NCI-H2029 (cell line): ENCODE data around the gene GGCT.
A peak's percentile ranks its signal among the peaks of the same experiment; 100 is the strongest.
"Not testable (repeated sequence)": the region's sequence is repeated elsewhere in the genome, so short reads cannot be mapped to it uniquely, and the experiment has no call there.

Source experiments
- DNase-seq: peaks from one replicate; lab custom pipeline; 2025; lab: John Stamatoyannopoulos, UW

Gene GGCT, protein sequence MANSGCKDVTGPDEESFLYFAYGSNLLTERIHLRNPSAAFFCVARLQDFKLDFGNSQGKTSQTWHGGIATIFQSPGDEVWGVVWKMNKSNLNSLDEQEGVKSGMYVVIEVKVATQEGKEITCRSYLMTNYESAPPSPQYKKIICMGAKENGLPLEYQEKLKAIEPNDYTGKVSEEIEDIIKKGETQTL

GRCh38 chr7:30504301-30505173, at the start of gene GGCT:
Gene GGCT (minus strand): TSS chr7:30504829. CDS start chr7:30504709, 120 bp downstream.
- peak; percentile 98 for DNase-seq

- no peak for DNase-seq
Measured at GRCh38 chr7:30553546-30553945, 48.9 kb upstream of the GGCT start.

- no peak for DNase-seq
Measured at GRCh38 chr7:30553141-30553540, 48.5 kb upstream of the GGCT start.

GRCh38 chr7:30552330-30552729, 47.7 kb upstream of the GGCT start:
- no peak for DNase-seq

DNA sequence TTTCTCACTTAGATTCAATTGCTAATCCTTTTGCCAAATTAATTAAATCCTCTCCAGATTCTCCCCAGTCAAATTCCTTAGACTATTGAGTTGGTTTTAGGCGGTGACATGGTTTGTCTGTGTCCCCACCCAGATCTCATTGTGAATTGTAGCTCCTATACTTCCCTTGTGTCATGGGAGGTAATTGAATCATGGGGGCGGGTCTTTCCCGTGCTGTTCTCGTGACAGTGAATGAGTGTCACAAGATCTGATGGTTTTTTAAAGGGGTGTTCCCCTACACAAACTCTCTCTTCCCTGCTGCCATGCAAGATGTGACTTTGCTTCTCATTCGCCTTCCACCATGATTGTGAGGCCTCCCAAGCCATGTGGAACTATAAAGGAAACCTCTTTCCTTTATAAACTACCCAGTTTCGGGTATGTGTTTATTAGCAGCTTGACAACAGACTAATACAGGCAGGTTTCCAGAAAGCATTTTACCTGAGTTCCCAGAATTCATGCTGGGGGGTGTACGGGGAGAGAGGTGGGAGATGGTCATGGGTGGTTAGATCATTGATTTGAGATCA, 45.4 kb upstream of the GGCT start:
- no peak for DNase-seq

DNA sequence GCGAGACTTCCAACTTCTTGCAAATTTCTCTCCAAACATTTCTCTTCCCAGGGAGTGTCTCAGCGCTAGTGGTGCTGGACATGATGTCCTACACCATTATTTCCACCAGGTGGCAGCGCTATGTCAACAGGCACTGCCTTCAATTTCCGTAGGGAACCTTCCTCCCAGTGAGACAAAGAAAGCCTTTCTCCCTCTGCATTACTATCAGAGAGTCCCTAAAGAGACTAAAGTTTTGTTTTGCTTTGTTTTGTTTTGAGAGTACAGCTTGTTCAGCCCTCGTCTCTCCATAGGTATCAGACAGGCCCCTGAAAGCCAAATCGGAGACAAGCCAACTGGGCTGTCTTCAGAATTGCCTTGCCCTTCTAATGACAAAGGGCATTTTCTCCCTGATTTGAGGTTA, 44.2 kb upstream of the GGCT start:
- DNase-seq = peak; percentile 65

DNA sequence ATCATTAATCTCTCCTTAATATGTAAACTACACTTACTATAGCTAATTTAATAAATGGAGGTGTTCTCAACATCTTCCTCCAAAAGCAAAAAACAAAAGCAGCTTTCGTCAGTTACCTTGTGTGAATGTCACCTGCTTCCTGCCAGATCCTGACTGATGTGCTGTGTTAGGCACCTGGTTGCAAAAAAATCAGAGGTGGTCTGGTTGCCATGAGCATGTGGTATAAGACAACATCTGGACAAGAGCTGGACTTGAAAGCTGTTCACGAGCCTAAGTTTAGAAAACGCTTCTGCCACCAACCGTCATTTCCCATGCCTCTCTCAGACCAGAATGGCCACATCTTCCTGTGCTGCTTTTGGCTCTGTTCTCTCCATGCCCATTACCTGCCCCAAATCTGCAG, 42.0 kb upstream of the GGCT start:
- no peak for DNase-seq

DNA sequence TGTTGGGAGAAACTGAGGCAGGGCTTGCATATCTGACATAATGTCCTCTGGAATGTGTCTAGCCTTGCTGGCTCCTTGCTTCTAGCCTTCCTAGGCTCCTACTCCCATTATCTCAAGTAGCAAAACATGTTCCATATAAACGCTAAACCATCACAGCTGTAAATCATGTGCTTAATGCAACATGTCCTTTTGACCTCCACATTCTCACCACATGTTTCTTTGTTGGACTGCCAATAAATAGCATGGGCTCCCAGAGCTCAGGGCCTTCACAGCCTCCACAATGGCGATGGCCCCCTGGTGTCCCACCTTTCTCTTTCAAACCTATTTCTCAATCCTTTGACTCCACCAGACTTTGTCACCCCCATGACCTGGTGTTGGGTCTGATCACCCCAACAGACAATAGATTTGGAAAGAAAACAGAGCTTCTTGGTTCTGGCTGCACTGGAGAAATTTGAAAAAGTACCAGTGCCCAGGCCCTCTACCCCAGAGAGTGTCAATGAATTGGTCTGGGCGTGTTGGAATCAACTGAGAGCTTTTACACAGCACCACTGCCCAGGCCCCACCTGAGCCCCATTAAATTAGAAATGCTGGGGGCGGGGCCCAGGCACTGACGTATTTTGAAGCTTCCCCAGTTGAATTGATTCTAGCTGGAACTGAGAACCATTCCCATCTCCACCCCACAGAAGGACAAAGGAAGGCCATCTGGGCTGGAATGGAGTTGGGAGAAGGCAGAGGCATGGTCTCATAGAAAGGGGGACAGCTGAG, 41.3 kb upstream of the GGCT start:
- DNase-seq = no peak

DNA sequence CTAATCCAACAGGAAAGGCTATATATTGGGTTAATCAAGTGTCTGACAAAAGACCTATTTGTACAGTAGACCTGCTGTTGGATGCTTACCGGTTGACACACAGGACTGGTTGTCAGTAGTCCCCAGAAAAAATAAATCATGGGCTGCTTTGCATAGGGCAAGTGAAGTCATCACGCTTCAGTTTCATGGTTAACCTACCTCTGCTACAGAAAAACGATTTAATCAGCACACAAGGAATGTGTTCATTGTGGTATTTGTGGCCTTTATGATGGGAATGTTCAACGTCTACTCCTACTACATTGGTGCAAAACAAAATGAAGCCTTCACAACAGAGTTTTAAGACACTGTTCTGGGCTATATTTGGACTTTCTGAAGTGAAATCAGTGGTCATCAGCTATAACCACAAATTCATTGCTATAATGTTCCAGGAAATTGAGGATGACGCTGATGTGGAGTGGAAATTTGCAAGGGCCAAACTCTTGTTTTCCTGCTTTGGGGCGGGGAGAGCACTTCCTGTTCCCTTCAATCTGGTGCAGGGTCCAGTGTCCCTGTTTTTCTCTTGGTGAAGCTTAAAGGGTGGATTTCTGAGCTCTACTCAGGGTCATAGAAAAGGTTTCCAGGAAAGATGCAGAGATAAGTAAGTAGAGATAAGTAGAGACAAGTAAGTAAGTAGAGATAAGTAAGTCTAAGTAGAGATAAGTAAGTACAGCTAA, 39.3 kb upstream of the GGCT start:
- DNase-seq = no peak

- DNase-seq = not testable (repeated sequence)
Measured at GRCh38 chr7:30543115-30543514, 38.5 kb upstream of the GGCT start.

DNA sequence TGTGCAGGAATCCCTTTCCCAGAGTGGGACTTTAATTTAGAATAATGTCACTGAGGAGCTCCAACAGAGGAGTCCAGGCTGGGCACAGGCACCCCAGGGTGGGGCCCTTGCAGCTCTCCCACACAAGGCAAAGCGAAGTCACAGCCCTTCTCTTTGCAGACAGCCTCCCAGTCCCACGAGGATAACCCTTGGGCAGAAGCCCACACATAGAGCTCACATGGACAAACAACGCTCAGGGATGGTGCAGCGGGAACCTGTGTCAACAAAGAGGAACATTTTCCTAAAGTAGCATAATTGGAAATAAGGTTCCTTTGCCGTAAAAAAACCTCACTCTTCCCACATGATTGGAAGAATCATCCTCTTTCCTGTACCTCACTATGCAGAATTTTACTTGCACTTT, 29.3 kb upstream of the GGCT start:
- DNase-seq = no peak

DNA sequence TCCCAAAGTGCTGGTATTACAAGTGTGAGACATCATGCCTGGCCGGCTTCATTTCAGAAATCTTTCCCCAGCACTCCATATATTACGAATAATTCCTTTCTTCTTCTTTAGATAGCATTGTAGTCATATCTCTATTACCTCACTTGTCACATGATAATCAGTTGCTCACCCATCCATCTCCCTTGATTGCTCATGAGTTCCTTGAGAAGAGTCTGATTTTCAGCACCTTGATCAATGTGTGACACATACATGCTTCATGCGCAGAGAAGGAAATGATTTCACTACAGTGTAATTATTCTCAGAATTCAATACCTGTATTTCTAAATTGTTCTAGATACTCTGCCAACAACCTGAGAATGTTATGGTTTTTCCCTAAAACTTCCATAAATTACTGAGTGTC, 26.7 kb upstream of the GGCT start:
- no peak for DNase-seq

- no peak for DNase-seq
Measured at GRCh38 chr7:30530373-30530772, 25.7 kb upstream of the GGCT start.

DNA sequence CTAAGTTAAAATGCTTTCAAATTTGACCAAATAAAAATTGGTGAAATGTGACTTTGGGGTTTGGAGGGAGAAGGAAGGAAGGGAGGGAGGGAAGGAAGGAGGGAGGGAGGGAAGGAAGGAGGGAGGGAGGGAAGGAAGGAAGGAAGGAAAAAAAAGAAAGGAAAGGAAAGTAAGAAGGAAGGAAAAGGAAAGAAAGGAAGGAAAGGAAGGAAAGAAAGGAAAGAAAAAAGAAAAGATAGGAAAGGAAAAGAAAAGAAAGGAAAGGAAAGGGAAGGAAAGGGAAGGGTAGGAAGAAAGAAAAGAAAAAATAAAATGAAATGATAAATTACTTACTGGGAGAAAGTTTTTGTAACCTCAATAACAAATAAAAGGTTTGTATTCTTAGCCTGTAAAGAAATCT, 24.1 kb upstream of the GGCT start:
- no peak for DNase-seq

- not testable (repeated sequence) for DNase-seq
Measured at GRCh38 chr7:30527297-30527696, 22.7 kb upstream of the GGCT start.

GRCh38 chr7:30526163-30526562, 21.5 kb upstream of the GGCT start:
- no peak for DNase-seq

- DNase-seq = no peak
Measured at GRCh38 chr7:30525429-30525828, 20.8 kb upstream of the GGCT start.

DNA sequence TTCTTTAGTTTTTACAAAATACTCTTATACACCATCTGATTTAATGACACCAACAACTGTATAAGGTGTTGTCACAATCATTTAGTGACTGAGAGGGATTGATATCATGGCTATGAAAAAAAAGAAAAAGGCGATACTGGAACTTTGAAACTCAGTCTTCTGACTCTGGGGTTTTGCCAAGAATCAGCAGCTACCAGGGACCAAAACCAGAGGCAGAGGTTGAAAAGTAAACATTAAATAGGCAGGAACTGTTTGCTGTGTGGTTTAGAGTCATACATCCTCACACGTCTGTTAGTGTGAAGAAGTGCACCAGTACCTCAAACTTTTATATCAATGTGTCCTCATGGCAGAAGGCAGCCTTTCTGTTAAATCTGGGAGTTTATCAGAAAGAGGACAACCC, 19.9 kb upstream of the GGCT start:
- peak; percentile 9 for DNase-seq

- DNase-seq = no peak
Measured at GRCh38 chr7:30523466-30523865, 18.8 kb upstream of the GGCT start.

DNA sequence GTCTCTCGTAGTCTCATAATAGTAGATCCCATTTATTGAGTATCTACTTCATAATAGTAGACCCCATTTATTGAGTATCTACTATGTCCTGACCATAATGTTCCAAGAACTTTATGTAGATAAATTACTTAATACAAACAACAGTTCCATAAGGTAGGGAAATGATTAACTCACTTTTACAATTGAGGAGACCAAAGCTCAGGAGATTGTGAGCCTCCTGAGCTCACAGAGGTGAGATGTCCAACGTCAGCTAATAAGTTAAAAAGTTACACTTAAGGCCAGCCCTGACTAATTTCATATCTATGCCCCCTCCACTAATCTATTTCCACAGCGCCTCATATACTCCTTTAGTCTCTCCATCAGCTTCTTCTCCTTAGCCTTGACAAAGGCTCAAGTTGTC, 17.5 kb upstream of the GGCT start:
- DNase-seq = no peak

GRCh38 chr7:30521532-30521931, 16.9 kb upstream of the GGCT start:
- no peak for DNase-seq

- DNase-seq = no peak
Measured at GRCh38 chr7:30519122-30519521, 14.5 kb upstream of the GGCT start.
